ENCODE results near the gene KCND2. TPM values are rescaled to one million over a fixed set of nuclear protein-coding genes. Genes with fewer than 3 reads are reported as not detected.

The KCND2 gene
- total and polyA plus RNA-seq, 2 experiments from 2014 or later: 0.45 to 2.2 TPM

DNA sequence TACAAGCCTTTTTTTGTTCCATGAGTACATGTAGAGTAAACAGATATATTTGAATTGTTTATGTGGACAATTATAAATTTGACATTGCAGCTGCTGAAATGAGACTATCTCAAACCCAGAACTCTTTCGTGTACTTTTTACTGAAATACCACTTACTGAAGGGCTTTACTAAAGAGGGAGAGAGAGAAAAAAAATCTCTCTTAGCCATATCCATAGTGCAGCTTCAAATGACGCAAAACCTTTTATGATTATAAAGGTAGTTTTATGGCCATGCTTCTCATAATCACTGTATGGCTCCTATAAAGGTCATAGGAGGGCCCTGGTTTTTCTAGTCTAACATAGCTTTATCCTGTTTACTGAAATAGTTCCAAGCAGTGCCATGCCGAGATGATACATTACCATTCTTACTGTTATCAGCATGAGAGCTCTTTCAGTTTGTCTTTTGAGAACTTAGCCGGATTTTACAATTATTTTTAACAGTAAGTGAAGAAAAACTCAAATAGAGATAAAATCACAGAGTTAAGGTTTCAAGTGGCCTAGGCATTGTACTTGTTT, 35.1 kb downstream of the KCND2 start:
- Histone ChIP-seq H3K9me3 (ENCODE audit: low read depth) (no peaks in the 10 kb centered on the region), H3K27me3 (no peaks in the 10 kb centered on the region), H3K4me3 (no peak overlapping the region), H3K27ac (no peak overlapping the region), H3K4me1 (ENCODE audit: low read depth) (no peaks in the 10 kb centered on the region), H3K36me3 (no peaks in the 10 kb centered on the region)
- TF ChIP-seq, protein P1, sequence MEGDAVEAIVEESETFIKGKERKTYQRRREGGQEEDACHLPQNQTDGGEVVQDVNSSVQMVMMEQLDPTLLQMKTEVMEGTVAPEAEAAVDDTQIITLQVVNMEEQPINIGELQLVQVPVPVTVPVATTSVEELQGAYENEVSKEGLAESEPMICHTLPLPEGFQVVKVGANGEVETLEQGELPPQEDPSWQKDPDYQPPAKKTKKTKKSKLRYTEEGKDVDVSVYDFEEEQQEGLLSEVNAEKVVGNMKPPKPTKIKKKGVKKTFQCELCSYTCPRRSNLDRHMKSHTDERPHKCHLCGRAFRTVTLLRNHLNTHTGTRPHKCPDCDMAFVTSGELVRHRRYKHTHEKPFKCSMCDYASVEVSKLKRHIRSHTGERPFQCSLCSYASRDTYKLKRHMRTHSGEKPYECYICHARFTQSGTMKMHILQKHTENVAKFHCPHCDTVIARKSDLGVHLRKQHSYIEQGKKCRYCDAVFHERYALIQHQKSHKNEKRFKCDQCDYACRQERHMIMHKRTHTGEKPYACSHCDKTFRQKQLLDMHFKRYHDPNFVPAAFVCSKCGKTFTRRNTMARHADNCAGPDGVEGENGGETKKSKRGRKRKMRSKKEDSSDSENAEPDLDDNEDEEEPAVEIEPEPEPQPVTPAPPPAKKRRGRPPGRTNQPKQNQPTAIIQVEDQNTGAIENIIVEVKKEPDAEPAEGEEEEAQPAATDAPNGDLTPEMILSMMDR (IDR thresholded peaks at IDR 0.05; ENCODE audit: low read depth, low read length): no peak
- DNase-seq (ENCODE audit: low read depth in 1 of 2, low spot score in 1 of 2): no peak

DNA sequence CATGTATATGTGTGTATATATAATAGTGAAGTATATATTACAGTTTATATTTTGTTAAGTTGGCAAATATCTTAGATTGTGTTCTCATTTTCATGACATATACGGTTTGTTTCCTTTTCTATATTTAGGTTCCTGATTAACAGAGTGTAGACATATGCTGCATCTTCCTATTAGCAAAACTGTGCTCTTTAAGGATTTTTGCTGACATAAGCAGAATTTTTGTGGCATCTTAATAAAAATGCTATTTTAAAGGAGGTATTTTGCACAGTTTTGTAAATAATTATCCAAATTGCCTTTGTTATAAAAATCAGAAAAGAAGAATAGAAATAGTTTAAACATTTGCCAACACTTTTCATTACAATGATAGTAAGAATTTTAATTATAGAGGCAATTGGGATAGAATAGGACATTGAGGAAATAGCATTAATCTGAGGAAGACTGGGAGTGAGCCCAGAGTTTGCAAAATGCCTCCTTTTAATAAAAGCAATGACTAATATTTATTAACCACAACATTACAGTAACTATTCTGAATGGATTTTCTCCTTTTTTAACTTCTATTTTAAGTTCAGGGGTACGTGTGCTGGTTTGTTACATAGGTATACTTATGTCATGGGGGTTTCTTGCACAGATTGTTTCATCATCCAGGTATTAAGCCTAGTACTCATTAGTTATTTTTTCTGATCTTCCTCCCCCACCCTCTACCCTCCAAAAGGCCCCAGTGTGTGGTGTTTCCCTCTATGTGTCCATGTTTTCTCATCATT, 38.2 kb downstream of the KCND2 start:
- TF ChIP-seq, protein P1 (IDR thresholded peaks at IDR 0.05; ENCODE audit: low read depth, low read length): no peak
- DNase-seq (ENCODE audit: low read depth in 1 of 2, low spot score in 1 of 2): no peak

GRCh38 chr7:120320218-120320961, 47.4 kb downstream of the KCND2 start:
- Histone ChIP-seq H3K4me3 (no peak overlapping the region), H3K9me3 (ENCODE audit: low read depth) (no peaks in the 10 kb centered on the region), H3K27ac (no peak overlapping the region), H3K36me3 (no peaks in the 10 kb centered on the region), H3K4me1 (ENCODE audit: low read depth) (no peaks in the 10 kb centered on the region), H3K27me3 (no peaks in the 10 kb centered on the region)
- peak in 1 of 2 donors; percentile 17 for DNase-seq (ENCODE audit: low read depth in 1 of 2, low spot score in 1 of 2)
- TF ChIP-seq, protein P1 (IDR thresholded peaks at IDR 0.05; ENCODE audit: low read depth, low read length): no peak

More for the DNA sequence above, 38.2 kb downstream of the KCND2 start:
- Histone ChIP-seq H3K27ac (no peak overlapping the region), H3K27me3 (no peaks in the 10 kb centered on the region), H3K4me1 (ENCODE audit: low read depth) (no peaks in the 10 kb centered on the region), H3K36me3 (no peaks in the 10 kb centered on the region), H3K9me3 (ENCODE audit: low read depth) (no peaks in the 10 kb centered on the region), H3K4me3 (no peak overlapping the region)

DNA sequence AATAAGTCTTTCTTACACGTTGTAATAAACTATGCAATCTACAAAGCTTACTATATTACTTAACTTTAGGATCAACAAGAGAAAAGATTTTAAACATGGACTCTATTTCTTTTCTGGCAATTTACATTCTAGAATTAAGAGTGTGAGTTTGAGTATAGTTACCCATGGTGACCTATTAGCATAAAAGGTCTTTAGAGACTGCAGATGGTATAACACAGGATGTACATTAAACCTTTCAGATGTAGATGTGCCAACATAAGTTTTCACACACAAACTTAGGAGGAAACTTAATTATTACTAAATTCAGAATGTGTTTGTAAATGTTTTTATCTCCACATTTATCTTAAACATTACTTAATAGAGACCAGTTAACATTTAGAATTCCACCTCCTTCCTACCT, 54.1 kb downstream of the KCND2 start:
- TF ChIP-seq, protein P1 (IDR thresholded peaks at IDR 0.05; ENCODE audit: low read depth, low read length): no peak
- DNase-seq (ENCODE audit: low read depth in 1 of 2, low spot score in 1 of 2): no peak
- Histone ChIP-seq H3K4me3 (no peak overlapping the region), H3K36me3 (no peaks in the 10 kb centered on the region), H3K4me1 (ENCODE audit: low read depth) (no peaks in the 10 kb centered on the region), H3K9me3 (ENCODE audit: low read depth) (no peaks in the 10 kb centered on the region), H3K27ac (no peak overlapping the region), H3K27me3 (no peaks in the 10 kb centered on the region)

DNA sequence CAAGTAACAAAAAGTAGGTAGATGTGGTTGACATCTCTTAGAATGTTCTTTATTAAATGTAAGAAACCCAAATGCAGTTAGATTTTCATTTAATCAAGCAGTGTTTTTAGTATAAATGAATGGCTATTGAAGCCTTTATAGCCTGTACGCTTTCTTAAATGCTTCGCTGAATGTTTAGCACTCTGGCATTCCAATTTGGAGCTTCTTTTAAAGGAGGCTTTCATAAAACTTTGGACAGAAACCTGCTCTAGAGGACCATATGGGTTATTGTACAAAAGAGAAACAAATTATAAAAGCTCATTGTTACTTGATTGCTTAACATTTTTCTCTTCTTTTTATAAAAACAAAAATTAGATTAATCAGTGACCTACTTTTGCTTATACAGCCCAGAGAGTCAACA, 59.5 kb downstream of the KCND2 start:
- H3K27ac ChIP-seq: no peak overlapping the region
- H3K36me3 ChIP-seq: no peaks in the 10 kb centered on the region
- no peaks in the 10 kb centered on the region for H3K27me3 ChIP-seq
- no peaks in the 10 kb centered on the region for H3K9me3 ChIP-seq (ENCODE audit: low read depth)
- TF ChIP-seq, protein P1 (IDR thresholded peaks at IDR 0.05; ENCODE audit: low read depth, low read length): no peak
- no peak overlapping the region for H3K4me3 ChIP-seq
- DNase-seq (ENCODE audit: low read depth in 1 of 2, low spot score in 1 of 2): no peak
- no peaks in the 10 kb centered on the region for H3K4me1 ChIP-seq (ENCODE audit: low read depth)
